CD14-positive monocyte (primary cell): ENCODE measurements around the gene RAPGEF1. TPM values are rescaled to one million over a fixed set of nuclear protein-coding genes. Genes with fewer than 3 reads are reported as not detected.
A peak's percentile ranks its signal among the peaks of the same experiment; 100 is the strongest.

Source experiments
- DNase-seq, 3 donors: peaks; one replicate each; pipeline ENCODE4 v3.0.0-alpha.2; 2011 to 2022
- H2AFZ ChIP-seq: 2 replicates; pipeline ENCODE4 v1.6.0; 2012; ENCODE audit warnings: mild to moderate bottlenecking, low read depth, low read length, inconsistent platforms; ENCODE audit not compliant: insufficient read depth, poor library complexity, severe bottlenecking
- H3K27ac ChIP-seq, 2 donors: 1 replicate in 1 of 2; 2 replicates in 1 of 2; pipeline ENCODE4 v1.5.1; 2012 to 2013; ENCODE audit warnings: low read length in 2 of 2, control low read depth in 1 of 2, inconsistent platforms in 1 of 2, low read depth in 1 of 2, mild to moderate bottlenecking in 1 of 2
- H3K27me3 ChIP-seq, 2 donors: one replicate each; pipeline versions ENCODE4 v1.6.0 to v1.6.1; 2011 to 2013; ENCODE audit warnings: low read length in 2 of 2; ENCODE audit not compliant: control insufficient read depth in 2 of 2, insufficient read depth in 2 of 2
- H3K36me3 ChIP-seq, 2 donors: replicated peaks in 1 of 2; 1 replicate in 1 of 2; 2 replicates in 1 of 2; pipeline versions ENCODE4 v1.5.1 to v1.6.1; 2012 to 2013; ENCODE audit warnings: low read length in 2 of 2, control low read depth in 1 of 2, inconsistent platforms in 1 of 2, mild to moderate bottlenecking in 1 of 2; ENCODE audit not compliant: insufficient read depth in 2 of 2, control insufficient read depth in 1 of 2
- H3K4me1 ChIP-seq, 2 donors: 1 replicate in 1 of 2; 2 replicates in 1 of 2; pipeline versions ENCODE4 v1.5.1 to v1.6.1; 2012 to 2013; ENCODE audit warnings: low read length in 2 of 2, control low read depth in 1 of 2, inconsistent platforms in 1 of 2, mild to moderate bottlenecking in 1 of 2, moderate library complexity in 1 of 2; ENCODE audit not compliant: insufficient read depth in 2 of 2, control insufficient read depth in 1 of 2
- H3K4me2 ChIP-seq: replicated peaks from 2 replicates; pipeline ENCODE3; 2012; ENCODE audit warnings: low read length, moderate library complexity, mild to moderate bottlenecking; ENCODE audit not compliant: poor library complexity, severe bottlenecking; ENCODE audit errors: extremely low read depth
- H3K4me3 ChIP-seq, 3 experiments: fragments of 200-600 bp in 1 of 3; sonication (generic) in 1 of 3; replicated peaks in 1 of 3; 1 replicate in 2 of 3; 2 replicates in 1 of 3; pipeline ENCODE4 v1.5.1; 2011 to 2013; ENCODE audit warnings: low read length in 3 of 3, mild to moderate bottlenecking in 3 of 3, control low read depth in 2 of 3, low read depth in 2 of 3, inconsistent platforms in 1 of 3, moderate library complexity in 1 of 3
- H3K79me2 ChIP-seq: 2 replicates; pipeline ENCODE4 v1.6.0; 2012; ENCODE audit warnings: mild to moderate bottlenecking, control low read depth, inconsistent platforms, low read length, moderate library complexity; ENCODE audit not compliant: insufficient read depth
- H3K9ac ChIP-seq: 2 replicates; pipeline ENCODE4 v1.6.0; 2017; ENCODE audit warnings: low read length, mild to moderate bottlenecking; ENCODE audit not compliant: insufficient read depth, poor library complexity, severe bottlenecking
- H3K9me3 ChIP-seq, 2 donors: replicated peaks in 1 of 2; 1 replicate in 1 of 2; 2 replicates in 1 of 2; pipeline versions ENCODE4 v1.5.1 to v1.6.1; 2012 to 2013; ENCODE audit warnings: low read length in 2 of 2, control low read depth in 1 of 2; ENCODE audit not compliant: control insufficient read depth in 1 of 2, insufficient read depth in 1 of 2
- H4K20me1 ChIP-seq: 2 replicates; pipeline ENCODE4 v1.6.0; 2012; ENCODE audit warnings: mild to moderate bottlenecking, low read length, control low read depth, moderate library complexity; ENCODE audit not compliant: insufficient read depth
- H3K27ac Mint-ChIP-seq, 7 donors: one replicate each; pipeline ENCODE4 v1.8.0; 2020; ENCODE audit warnings: mild to moderate bottlenecking in 7 of 7, mixed read lengths in 7 of 7, moderate library complexity in 6 of 7, inconsistent platforms in 2 of 7
- H3K27me3 Mint-ChIP-seq, 3 donors: one replicate each; pipeline ENCODE4 v1.8.0; 2021 to 2022; ENCODE audit warnings: low read depth in 3 of 3, mild to moderate bottlenecking in 3 of 3, mixed read lengths in 3 of 3, moderate library complexity in 3 of 3, inconsistent platforms in 1 of 3
- H3K36me3 Mint-ChIP-seq, 2 donors: one replicate each; pipeline ENCODE4 v1.8.0; 2020; ENCODE audit warnings: mixed read lengths in 2 of 2, inconsistent platforms in 1 of 2, mild to moderate bottlenecking in 1 of 2
- H3K4me1 Mint-ChIP-seq: one replicate; pipeline ENCODE4 v1.8.0; 2020; ENCODE audit warnings: mild to moderate bottlenecking, mixed read lengths
- H3K4me3 Mint-ChIP-seq, 2 donors: one replicate each; pipeline ENCODE4 v1.8.0; 2020; ENCODE audit warnings: mild to moderate bottlenecking in 2 of 2, mixed read lengths in 2 of 2, moderate library complexity in 1 of 2
- H3K9me3 Mint-ChIP-seq, 7 donors: one replicate each; pipeline ENCODE4 v1.8.0; 2020 to 2022; ENCODE audit warnings: mixed read lengths in 7 of 7, mild to moderate bottlenecking in 6 of 7, moderate library complexity in 6 of 7, inconsistent platforms in 2 of 7
- WGBS: methylation state at CpG from one replicate; pipeline ENCODE4 v1.1.5; 2013; ENCODE audit warnings: missing lambda C conversion rate; ENCODE audit not compliant: insufficient coverage; 5-methylcytosine and 5-hydroxymethylcytosine counted together
- intact Hi-C, 2 donors: fragments of 100-400 bp; cut with micrococcal nuclease; formaldehyde crosslinking; loops; one replicate each; pipeline versions ENCODE4 v1.15.0 to v1.15.1; 2023
- polyA plus RNA-seq, 3 donors: library from polyadenylated mRNA; depleted of rRNA in 1 of 3; unstranded in 2 of 3; stranded (reverse) in 1 of 3; fragments of 300-500 nt in 2 of 3; fragments of >200 nt in 1 of 3; fragmentation: Illumina TruSeq in 2 of 3; gene quantifications; 1 replicate in 2 of 3; 2 replicates in 1 of 3; pipeline ENCODE4 v1.2.3, GENCODE V29; 2012 to 2021
- TF ChIP-seq, protein P1 (sequence below): fragments of 200-600 bp; IDR thresholded peaks from one replicate; pipeline ENCODE4 v1.8.0; 2022; ENCODE audit warnings: antibody characterized with exemption, mild to moderate bottlenecking

RAPGEF1 gene
- polyA plus RNA-seq, 3 donors, result 1.7 to 71.7 (median 3.0) TPM

DNA sequence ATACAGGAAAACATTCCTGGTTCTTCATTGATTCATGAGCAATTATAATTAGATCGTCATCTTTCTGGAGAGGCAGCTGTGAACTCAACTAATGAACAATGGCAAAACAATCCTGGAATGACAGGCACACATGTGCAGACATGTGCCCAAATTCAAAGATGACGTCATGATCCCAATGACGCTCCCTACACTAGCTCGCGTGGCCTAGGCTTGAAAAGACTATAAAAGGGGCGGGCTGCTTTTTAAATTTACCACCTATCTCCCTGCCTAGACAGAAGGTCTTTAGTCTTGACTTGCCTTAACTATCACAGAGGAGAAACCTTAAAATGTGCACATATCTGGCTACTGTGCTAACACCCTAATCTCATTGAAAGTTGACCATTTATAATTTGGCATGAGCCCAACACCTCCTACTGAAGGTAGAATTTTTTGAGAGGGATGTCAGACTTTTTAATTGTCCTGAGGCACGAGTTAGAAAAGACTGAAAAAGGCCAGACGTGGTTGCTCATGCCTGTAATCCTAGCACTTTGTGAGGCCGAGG, 106.3 kb downstream of the RAPGEF1 start:
- Histone ChIP-seq H3K4me2 (no peak overlapping the region), H3K27me3 (no peaks in the 10 kb centered on the region), H3K4me1 (peaks cover 49 to 59% of the 10 kb centered on the region in 2 donors), H3K79me2 (peaks cover 44% of the 10 kb centered on the region), H4K20me1 (no peaks in the 10 kb centered on the region), H3K36me3 (peaks cover 31 to 59% of the 10 kb centered on the region in 2 donors), H2AFZ (no peak overlapping the region), H3K4me3 (no peak overlapping the region), H3K27ac (peak overlapping the region in 1 of 2 donors; percentile 30), H3K9me3 (no peaks in the 10 kb centered on the region), H3K9ac (no peak overlapping the region)
- H3K27ac Mint-ChIP-seq, result peak overlapping the region in 5 of 7 donors; percentile 58 to 99 (median 96)
- WGBS, result 100% methylated on average over 4 of the region's 9 CpGs
- intact Hi-C loops, result no loop called here
- peaks cover 48% of the 10 kb centered on the region for H3K4me1 Mint-ChIP-seq
- no peaks in the 10 kb centered on the region for H3K27me3 Mint-ChIP-seq
- TF ChIP-seq, protein P1, sequence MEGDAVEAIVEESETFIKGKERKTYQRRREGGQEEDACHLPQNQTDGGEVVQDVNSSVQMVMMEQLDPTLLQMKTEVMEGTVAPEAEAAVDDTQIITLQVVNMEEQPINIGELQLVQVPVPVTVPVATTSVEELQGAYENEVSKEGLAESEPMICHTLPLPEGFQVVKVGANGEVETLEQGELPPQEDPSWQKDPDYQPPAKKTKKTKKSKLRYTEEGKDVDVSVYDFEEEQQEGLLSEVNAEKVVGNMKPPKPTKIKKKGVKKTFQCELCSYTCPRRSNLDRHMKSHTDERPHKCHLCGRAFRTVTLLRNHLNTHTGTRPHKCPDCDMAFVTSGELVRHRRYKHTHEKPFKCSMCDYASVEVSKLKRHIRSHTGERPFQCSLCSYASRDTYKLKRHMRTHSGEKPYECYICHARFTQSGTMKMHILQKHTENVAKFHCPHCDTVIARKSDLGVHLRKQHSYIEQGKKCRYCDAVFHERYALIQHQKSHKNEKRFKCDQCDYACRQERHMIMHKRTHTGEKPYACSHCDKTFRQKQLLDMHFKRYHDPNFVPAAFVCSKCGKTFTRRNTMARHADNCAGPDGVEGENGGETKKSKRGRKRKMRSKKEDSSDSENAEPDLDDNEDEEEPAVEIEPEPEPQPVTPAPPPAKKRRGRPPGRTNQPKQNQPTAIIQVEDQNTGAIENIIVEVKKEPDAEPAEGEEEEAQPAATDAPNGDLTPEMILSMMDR, result no peak
- no peak for DNase-seq
- no peak overlapping the region for H3K4me3 Mint-ChIP-seq
- peaks cover 67 to 84% of the 10 kb centered on the region in 2 donors for H3K36me3 Mint-ChIP-seq
- no peaks in the 10 kb centered on the region for H3K9me3 Mint-ChIP-seq

DNA sequence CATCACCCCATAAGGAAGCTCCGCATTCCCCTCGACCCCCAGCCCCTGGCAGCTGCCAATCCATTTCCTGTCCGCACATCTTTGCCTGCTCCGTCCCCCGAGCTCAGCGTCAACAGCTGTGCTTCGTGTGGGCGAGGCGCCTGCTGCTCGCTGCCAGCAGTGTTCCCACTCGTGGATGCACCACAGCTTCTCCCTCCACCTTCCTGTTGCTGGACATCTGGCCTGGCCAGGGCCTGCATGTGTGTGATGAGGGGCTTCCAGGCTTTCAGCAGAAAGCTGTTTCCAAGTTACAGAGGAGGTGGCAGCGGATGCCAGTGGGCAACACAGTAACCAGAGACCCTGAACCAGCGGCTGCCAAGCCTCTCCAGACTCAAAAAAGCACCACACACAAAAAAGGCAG, 108.6 kb downstream of the RAPGEF1 start:
- intact Hi-C loops, result no loop called here
- no peak for DNase-seq
- Histone ChIP-seq H4K20me1 (no peaks in the 10 kb centered on the region), H2AFZ (no peak overlapping the region), H3K36me3 (peaks cover 25 to 45% of the 10 kb centered on the region in 2 donors), H3K79me2 (peaks cover 45% of the 10 kb centered on the region), H3K9me3 (no peaks in the 10 kb centered on the region), H3K27me3 (no peaks in the 10 kb centered on the region), H3K9ac (no peak overlapping the region), H3K27ac (peak overlapping the region; percentile 7 to 100), H3K4me3 (no peak overlapping the region), H3K4me2 (no peak overlapping the region), H3K4me1 (peaks cover 60 to 74% of the 10 kb centered on the region in 2 donors)
- Mint-ChIP-seq H3K27me3 (no peaks in the 10 kb centered on the region), H3K36me3 (peaks cover 57 to 78% of the 10 kb centered on the region in 2 donors), H3K9me3 (no peaks in the 10 kb centered on the region), H3K4me3 (no peak overlapping the region), H3K4me1 (peaks cover 59% of the 10 kb centered on the region), H3K27ac (peak overlapping the region; percentile 4 to 99 (median 86))
- WGBS, result 78% methylated on average over 12 of the region's 13 CpGs
- TF ChIP-seq, protein P1, result no peak
